Activated CD4-positive, alpha-beta T cell treated with anti-CD3 and anti-CD28 coated beads, Interleukin-2, amount 50 U/mL, for 16 hours (primary cell): ENCODE measurements around the gene CFAP58.

Experiments
- DNase-seq: peaks from one replicate; pipeline ENCODE4 v3.0.0-alpha.2; 2020

Gene CFAP58

DNA sequence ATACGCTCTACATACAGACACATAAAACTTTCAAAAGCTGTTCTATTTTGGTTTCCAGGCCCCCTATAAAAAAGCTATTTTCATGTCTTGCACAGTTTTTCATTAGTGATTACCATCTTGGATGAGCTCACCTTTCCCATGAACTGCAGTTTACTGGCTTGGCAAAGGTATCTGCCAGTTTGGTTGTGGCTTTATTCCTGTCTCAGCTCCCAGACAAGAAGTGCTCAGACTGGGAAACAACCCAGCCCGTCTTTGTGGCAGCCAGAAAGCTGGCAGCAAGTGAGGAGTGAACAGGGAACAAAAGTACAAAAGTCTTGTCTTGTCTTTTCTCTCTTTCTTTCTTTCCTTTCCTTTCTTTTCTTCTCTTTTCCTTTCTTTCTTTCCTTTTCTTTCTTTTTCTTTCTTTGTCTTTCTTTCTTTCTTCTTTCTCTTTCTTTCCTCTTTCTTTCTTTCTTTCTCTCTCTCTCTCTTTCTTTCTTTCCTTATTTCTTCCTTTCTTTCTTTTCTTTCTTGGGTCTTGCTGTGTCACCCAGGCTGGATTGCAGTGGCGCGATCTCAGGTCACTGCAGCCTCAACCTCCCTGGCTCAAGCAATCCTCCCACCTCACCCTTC, 138.8 kb downstream of the CFAP58 start:
- DNase-seq: no peak

DNA sequence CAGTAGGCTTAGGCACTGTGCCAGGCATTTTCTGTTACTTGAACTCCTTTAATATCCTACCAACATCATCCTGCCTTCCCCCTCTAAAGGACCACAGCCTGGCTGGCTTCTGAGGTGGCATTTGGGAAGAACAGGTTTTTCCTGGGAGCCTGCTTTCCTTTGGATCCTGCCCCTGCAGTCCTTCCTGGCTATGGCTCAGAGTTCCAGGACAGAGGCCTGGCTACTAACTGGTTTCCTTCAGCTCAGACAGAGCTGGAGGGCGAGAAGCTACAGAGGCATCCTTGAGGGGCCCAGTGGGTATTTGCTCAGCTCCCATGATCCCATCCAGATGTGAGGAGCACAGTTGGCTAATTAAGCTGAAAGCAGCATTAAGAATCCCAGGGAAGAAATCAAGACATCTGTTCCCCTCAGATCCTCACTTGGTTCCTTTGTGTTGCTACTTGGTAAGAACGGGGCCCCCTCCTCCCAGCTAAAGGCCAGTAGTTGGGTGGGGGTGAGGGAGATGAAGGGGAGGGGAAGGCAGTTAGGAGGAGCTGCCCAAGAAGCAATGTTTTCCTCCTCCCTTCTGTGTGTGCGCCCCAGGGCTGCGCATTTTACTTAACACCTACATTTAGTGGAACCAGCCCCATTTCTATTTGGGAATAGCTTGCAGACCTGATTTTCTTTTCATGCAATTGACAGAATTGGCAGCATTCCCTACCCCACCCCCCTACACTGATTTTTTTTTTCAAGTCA, 144.9 kb downstream of the CFAP58 start:
- DNase-seq: no peak

DNA sequence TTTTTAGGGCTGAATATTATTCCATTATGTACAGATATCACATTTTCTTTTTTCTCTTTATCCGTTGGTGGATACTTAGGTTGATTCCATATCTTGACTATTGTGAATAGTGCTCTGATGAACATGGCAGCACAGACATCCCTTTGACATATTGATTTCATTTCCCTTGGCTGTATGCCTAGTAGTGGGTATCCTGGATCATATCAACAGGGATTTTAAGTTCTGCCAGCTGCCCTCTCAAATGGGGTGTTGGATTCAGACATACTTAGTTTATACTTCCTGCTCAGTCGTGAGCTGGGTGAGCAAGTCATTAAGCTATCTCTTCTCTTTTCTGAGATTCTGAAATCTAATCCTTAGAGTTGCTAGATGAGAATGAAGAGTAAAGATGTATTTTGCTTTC, 147.8 kb downstream of the CFAP58 start:
- DNase-seq: no peak

DNA sequence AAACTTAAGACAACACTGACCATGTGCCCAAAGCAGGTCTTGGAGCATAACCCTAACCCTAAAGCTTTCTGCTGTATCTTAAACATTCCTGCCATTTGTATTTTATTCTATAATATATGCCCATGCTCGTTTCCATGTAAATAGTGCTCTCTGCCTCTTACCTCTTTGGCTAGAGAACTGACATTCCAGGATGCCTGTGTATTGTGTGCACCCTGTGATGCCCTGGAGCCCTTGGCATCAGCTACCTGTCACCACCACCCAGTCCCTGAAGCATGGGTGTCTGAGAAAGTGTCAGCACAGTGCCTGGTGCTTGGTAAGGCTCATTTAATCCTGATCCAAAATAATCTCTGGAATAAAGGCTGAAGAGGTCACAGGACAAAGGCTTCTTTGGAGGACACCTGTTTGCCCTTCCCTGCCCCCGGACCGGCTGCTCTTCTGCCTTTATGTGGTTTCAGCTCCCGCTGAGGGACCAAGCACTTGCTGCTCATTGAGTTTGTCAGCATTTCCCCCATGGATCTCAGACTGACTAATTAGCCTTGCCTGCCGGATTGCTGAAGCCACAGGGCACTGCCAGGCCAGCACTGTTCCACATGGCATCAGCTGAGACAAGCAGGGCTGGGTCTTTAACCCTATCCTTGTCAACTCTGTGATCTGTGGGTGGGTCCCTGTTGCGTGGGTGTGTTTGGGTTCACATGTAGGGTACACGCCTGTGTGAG, 148.4 kb downstream of the CFAP58 start:
- no peak for DNase-seq

DNA sequence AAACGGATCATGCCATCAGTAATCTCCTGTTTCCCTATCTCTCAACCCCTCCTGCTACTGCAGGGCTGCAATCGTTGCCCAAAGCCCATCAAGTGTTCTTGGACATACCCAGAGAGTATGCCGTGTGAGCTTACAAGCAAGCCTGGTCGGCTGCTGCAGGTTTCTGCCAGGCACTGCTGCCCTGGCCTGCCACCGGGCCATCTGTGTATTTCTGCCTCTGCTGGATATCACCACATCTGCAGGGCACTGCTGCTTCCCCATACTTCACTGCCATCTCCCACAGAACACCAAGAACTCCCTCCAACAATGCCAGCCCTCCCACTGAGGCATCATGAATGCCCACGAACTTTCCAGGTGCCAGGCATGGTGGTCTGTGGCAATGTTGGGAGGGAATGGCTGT, 149.3 kb downstream of the CFAP58 start:
- DNase-seq: no peak
